ENCODE data around the gene KRTAP4-6.
"Not testable (repeated sequence)": the region's sequence is repeated elsewhere in the genome, so short reads cannot be mapped to it uniquely, and the experiment has no call there.

KRTAP4-6 gene

GRCh38 chr17:41107941-41108450, 32.3 kb downstream of the KRTAP4-6 start:
- DNase-seq (ENCODE audit: low read depth): no peak

- not testable (repeated sequence) for DNase-seq (ENCODE audit: low read depth)
These were observed 35.0 kb downstream of the KRTAP4-6 start, which contains the start of gene KRTAP4-9 for GRCh38 chr17:41105347-41105746. Gene KRTAP4-9, plus strand, starts transcription at chr17:41105389. Its CDS starts 0 bp downstream, at chr17:41105389.

DNA sequence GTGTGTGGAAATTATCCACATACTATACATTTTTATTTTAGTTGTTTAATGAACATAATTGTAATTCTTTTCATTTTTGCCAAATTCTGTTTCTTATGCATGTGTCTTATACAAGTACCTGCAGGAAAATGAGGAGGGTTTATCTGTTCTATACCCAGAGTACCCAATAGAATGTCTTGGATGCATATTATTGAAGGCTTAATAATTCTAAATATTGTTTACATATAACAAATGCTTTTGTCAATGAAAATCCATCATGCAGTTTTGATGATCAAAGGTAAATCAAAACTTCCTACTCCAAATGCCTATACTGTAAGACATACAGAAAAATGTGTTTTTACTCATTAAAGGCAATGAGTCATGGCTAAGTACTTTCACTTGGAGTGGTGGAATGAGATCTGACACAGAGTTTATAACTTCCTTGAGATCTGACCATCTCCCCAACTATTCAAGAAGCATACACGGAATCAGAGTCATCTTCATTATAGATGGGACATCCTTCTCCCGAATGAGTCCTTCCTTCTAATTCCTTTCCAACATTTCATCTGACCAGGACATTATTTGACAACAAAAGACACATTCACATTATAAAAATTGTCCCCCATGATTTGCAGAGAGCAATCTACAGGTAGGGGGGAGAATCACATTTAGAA, 35.8 kb downstream of the KRTAP4-6 start:
- not testable (repeated sequence) for DNase-seq (ENCODE audit: low read depth)

DNA sequence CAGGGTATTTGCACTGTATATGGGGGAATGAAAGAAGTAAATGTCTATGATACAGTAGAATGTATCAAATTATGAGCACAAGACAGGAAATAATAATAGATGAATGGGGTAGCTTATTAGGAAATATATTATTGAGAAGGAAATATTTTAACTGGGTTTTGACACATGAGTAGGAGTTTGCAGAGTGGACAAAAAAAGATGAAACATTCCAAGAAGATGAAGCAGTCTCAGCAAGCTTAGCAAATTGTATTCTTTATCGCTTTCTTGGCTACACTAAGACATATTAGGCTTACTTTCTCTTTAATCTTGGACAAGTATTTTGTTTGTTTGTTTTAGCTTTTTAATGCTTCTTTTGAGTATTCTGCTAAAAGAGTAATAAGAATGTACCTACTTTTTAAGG, 36.4 kb downstream of the KRTAP4-6 start:
- no peak for DNase-seq (ENCODE audit: low read depth)

- DNase-seq (ENCODE audit: low read depth): no peak
These were observed 38.6 kb downstream of the KRTAP4-6 start, which contains the start of gene KRTAP4-16 for GRCh38 chr17:41101586-41102259. Gene KRTAP4-16, minus strand, starts transcription at chr17:41102209. Its CDS starts 0 bp downstream, at chr17:41102209.

DNA sequence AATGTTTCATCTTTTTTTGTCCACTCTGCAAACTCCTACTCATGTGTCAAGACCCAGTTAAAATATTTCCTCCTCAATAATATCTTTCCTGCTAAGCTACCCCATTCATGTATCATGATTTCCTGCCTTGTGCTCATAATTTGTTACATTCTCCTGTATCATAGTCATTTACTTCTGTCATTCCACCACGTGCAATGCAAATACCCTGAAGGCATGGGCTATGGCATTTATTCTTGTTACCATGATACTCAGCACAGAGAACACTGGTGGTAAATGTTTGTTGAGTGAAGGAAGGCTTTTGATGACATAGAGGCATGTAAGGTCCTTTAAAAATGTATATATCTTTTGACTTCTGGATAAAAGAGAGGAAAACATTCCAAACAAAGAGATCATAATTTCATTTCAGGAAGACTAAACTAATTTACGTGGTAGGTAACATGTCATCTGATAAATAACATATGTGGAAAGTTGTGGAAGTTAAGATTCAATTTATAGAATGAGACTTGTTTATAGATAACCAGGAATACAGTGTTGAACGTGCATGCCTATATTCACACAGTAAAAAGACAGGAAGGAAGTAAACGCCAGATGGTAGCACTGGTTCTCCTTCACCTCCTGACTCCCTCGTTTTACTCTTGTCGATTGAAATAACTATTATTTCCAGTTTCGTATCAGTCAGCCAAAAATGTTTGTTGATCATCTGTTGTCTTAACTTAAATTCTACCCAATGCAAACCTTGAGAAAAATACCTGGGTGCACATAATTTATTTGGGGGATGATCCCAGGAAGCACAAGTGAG, 40.5 kb downstream of the KRTAP4-6 start:
- not testable (repeated sequence) for DNase-seq (ENCODE audit: low read depth)

GRCh38 chr17:41098481-41098880, 41.9 kb downstream of the KRTAP4-6 start:
- no peak for DNase-seq (ENCODE audit: low read depth)

DNA sequence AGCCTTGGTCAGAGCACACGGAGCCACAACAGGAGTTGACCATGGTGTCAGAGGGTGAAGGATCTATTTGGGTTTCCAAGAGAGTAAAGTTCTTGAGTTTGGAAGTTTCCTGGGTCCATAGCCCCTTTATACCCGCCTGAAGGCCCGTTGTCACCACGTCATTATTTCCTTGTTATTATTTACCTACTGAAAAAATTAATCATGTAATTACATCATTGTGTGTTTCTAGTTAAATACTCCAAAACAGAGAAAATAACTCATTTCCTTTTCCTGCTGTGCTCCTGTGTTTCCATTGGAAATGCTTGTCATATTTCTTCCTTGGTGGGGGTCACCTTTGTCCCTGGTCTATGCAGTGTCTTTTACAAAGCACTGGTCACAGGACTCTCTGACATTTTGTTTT, 42.3 kb downstream of the KRTAP4-6 start, which contains the start of gene KRTAP4-8:
Gene KRTAP4-8 (minus strand): TSS at position 101 of the 400 bp plus-strand sequence. CDS start 58 bp downstream, at position 43.
- DNase-seq (ENCODE audit: low read depth): no peak

DNA sequence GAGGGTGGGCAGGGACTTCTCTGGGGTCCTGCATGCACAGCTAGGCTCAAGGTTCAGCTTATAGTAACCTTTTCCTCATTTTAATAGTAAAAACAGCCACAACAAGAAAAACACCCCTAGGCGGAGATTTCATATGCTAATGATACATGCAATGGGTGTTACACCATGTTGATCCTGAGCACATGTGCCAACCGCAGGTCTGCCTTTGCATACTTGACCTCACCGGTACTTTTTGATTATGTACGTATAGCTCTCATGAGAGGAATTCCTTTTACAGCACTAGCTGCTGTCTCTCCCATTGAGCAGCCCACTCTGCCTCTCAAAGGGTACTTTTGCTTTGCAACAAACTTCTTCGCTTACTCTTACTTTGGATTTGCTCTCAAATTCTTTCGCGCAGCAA, 44.3 kb downstream of the KRTAP4-6 start:
- DNase-seq (ENCODE audit: low read depth): no peak
